WTC11 (cell line): ENCODE results near the gene EMC10. TPM values are rescaled to one million over a fixed set of nuclear protein-coding genes. Genes with fewer than 3 reads are reported as not detected.

ENCODE experiments used
- ATAC-seq: fragments of 200-7000 bp; cut with Tn5 transposase; 2 replicates; pipeline ENCODE4 v1.10.0; 2021; ENCODE audit warnings: mild to moderate bottlenecking, moderate library complexity
- CTCF ChIA-PET: fragments of 300-600 bp; sonication (Branson Sonifier 250); formaldehyde crosslinking; loops from one replicate; lab custom pipeline; 2021; ENCODE audit warnings: antibody characterized with exemption; lab: Charles Lee
- POLR2A ChIA-PET: fragments of 350-600 bp; sonication (Branson Sonifier 250); formaldehyde crosslinking; loops from one replicate; lab custom pipeline; 2021; ENCODE audit warnings: antibody characterized with exemption; lab: Charles Lee
- DNase-seq: peaks from one replicate; pipeline ENCODE4 v3.0.0; 2021; ENCODE audit warnings: low spot score
- H3K27ac Mint-ChIP-seq: 2 replicates; pipeline ENCODE4 v1.8.0; 2021; ENCODE audit warnings: mixed read lengths
- H3K27me3 Mint-ChIP-seq: 2 replicates; pipeline ENCODE4 v1.8.0; 2021; ENCODE audit warnings: low read depth, mild to moderate bottlenecking, moderate library complexity, mixed read lengths
- H3K36me3 Mint-ChIP-seq: 2 replicates; pipeline ENCODE4 v1.8.0; 2021; ENCODE audit warnings: mixed read lengths
- H3K4me1 Mint-ChIP-seq: 2 replicates; pipeline ENCODE4 v1.8.0; 2022; ENCODE audit warnings: mixed read lengths
- H3K4me3 Mint-ChIP-seq: 2 replicates; pipeline ENCODE4 v1.8.0; 2021; ENCODE audit warnings: mild to moderate bottlenecking, moderate library complexity, mixed read lengths
- H3K9me3 Mint-ChIP-seq: 2 replicates; pipeline ENCODE4 v1.8.0; 2021; ENCODE audit warnings: mixed read lengths
- ATF2 ChIP-seq: sonication (generic); formaldehyde crosslinking; IDR thresholded peaks from 2 replicates; pipeline ENCODE4 v1.8.1; 2022; ENCODE audit warnings: low read depth, missing genetic modification reagents, borderline replicate concordance
- ATF6 ChIP-seq: sonication (generic); formaldehyde crosslinking; IDR thresholded peaks from 2 replicates; pipeline ENCODE4 v1.8.1; 2023; ENCODE audit warnings: mild to moderate bottlenecking, missing genetic modification reagents
- E2F1 ChIP-seq: sonication (generic); formaldehyde crosslinking; IDR thresholded peaks from 2 replicates; pipeline ENCODE4 v1.8.0; 2022; ENCODE audit warnings: mild to moderate bottlenecking, missing genetic modification reagents
- HMGA2 ChIP-seq: fragments of 250-450 bp; sonication (Bioruptor Pico); IDR thresholded peaks from 2 replicates; pipeline ENCODE4 v1.4.0; 2021; ENCODE audit warnings: mild to moderate bottlenecking, moderate library complexity
- MLX ChIP-seq: sonication (generic); formaldehyde crosslinking; IDR thresholded peaks from 2 replicates; pipeline ENCODE4 v1.8.1; 2023; ENCODE audit warnings: mild to moderate bottlenecking, missing genetic modification reagents, moderate library complexity
- MXD4 ChIP-seq: fragments of 250-450 bp; sonication (Bioruptor Pico); IDR thresholded peaks from 2 replicates; pipeline ENCODE4 v1.8.0; 2021; ENCODE audit warnings: mild to moderate bottlenecking, moderate library complexity, borderline replicate concordance
- MYBL2 ChIP-seq: sonication (generic); formaldehyde crosslinking; IDR thresholded peaks from 2 replicates; pipeline ENCODE4 v1.8.1; 2023; ENCODE audit warnings: mild to moderate bottlenecking, moderate library complexity, missing genetic modification reagents
- NFATC4 ChIP-seq: fragments of 250-450 bp; sonication (Bioruptor Pico); IDR thresholded peaks from 2 replicates; pipeline ENCODE4 v1.9.0; 2021; ENCODE audit warnings: mild to moderate bottlenecking
- PRRX2 ChIP-seq: fragments of 250-450 bp; sonication (Bioruptor Pico); IDR thresholded peaks from 2 replicates; pipeline ENCODE4 v1.8.0; 2021; ENCODE audit warnings: mild to moderate bottlenecking
- TP53 ChIP-seq: sonication (generic); formaldehyde crosslinking; IDR thresholded peaks from 2 replicates; pipeline ENCODE4 v1.8.1; 2023; ENCODE audit warnings: mild to moderate bottlenecking, missing genetic modification reagents
- ZMAT4 ChIP-seq: fragments of 250-450 bp; sonication (Bioruptor Pico); IDR thresholded peaks from 2 replicates; pipeline ENCODE4 v1.9.0; 2021; ENCODE audit warnings: mild to moderate bottlenecking
- ZNF416 ChIP-seq: fragments of 250-450 bp; sonication (Bioruptor Pico); IDR thresholded peaks from 2 replicates; pipeline ENCODE4 v1.9.0; 2021; ENCODE audit warnings: mild to moderate bottlenecking, inconsistent platforms
- ZNF425 ChIP-seq: fragments of 250-450 bp; sonication (Bioruptor Pico); conservative IDR thresholded peaks from 2 replicates; pipeline ENCODE4 v1.9.0; 2021; ENCODE audit warnings: mild to moderate bottlenecking
- ZNF532 ChIP-seq: fragments of 250-450 bp; sonication (Bioruptor Pico); IDR thresholded peaks from 2 replicates; pipeline ENCODE4 v1.9.0; 2021; ENCODE audit warnings: mild to moderate bottlenecking, borderline replicate concordance
- total RNA-seq: library from RNA; stranded (reverse); gene quantifications from 3 replicates; pipeline ENCODE4 v1.2.3, GENCODE V29; 2021

EMC10 gene
- total RNA-seq, 1 experiment from 2014 or later, result 114 TPM

GRCh38 chr19:50444059-50444458, 32.2 kb upstream of the EMC10 start (continued):
- TF ChIP-seq ZNF416 (CRISPR knock-in tag), result no peak
- TF ChIP-seq ZNF532, result no peak

- no peak for TF ChIP-seq MXD4 (CRISPR knock-in tag)
- TF ChIP-seq E2F1 (CRISPR knock-in tag), result no peak
- no peak for TF ChIP-seq ATF6 (CRISPR knock-in tag)
- TF ChIP-seq NFATC4 (CRISPR knock-in tag), result no peak
- TF ChIP-seq ZNF532, result no peak
- TF ChIP-seq ATF2, result no peak
- Mint-ChIP-seq H3K9me3 (peaks cover 11% of the 10 kb centered on the region), H3K27ac (no peak overlapping the region), H3K27me3 (peaks cover 9% of the 10 kb centered on the region; the same call in 1 of the 2 replicates), H3K36me3 (peaks cover 3% of the 10 kb centered on the region), H3K4me3 (no peak overlapping the region), H3K4me1 (peaks cover 6% of the 10 kb centered on the region; the same call in 1 of the 2 replicates)
- POLR2A ChIA-PET, result no interaction called here
- CTCF ChIA-PET, result interaction anchor here (1.0 kb wide), 1 partner anchor 19 kb away, joined by 3 read pairs; no protein-coding TSS in a partner anchor
- ATAC-seq (no peak), DNase-seq (no peak)
Measured at GRCh38 chr19:50447053-50447452, 29.3 kb upstream of the EMC10 start.

GRCh38 chr19:50447750-50448149, 28.6 kb upstream of the EMC10 start:
- Mint-ChIP-seq H3K27ac (no peak overlapping the region), H3K4me3 (no peak overlapping the region), H3K9me3 (peaks cover 11% of the 10 kb centered on the region), H3K4me1 (peaks cover 6% of the 10 kb centered on the region; the same call in 1 of the 2 replicates), H3K27me3 (peaks cover 9% of the 10 kb centered on the region; the same call in 1 of the 2 replicates), H3K36me3 (peaks cover 3% of the 10 kb centered on the region)
- POLR2A ChIA-PET, result no interaction called here
- TF ChIP-seq HMGA2, result no peak
- no peak for TF ChIP-seq PRRX2 (CRISPR knock-in tag)
- no peak for TF ChIP-seq TP53 (CRISPR knock-in tag)
- TF ChIP-seq NFATC4 (CRISPR knock-in tag), result no peak
- no peak for TF ChIP-seq MYBL2 (CRISPR knock-in tag)
- TF ChIP-seq ZNF425, result no peak
- TF ChIP-seq MLX, result no peak
- TF ChIP-seq ZMAT4 (CRISPR knock-in tag), result no peak
- ATAC-seq (no peak), DNase-seq (no peak)
- CTCF ChIA-PET, result interaction anchor here (1.0 kb wide), 1 partner anchor 18 kb away, joined by 3 read pairs; no protein-coding TSS in a partner anchor
